GM21423 (cell line): ENCODE data around the gene TRRAP.

Experiments used
- ATAC-seq: cut with Tn5 transposase; IDR thresholded peaks from one replicate; pipeline ENCODE4 v1.9.1; 2021; ENCODE audit warnings: mild to moderate bottlenecking, moderate library complexity; ENCODE audit not compliant: unreplicated experiment

TRRAP gene

GRCh38 chr7:98984126-98984525 is 105.8 kb downstream of the TRRAP start:
- no peak for ATAC-seq

GRCh38 chr7:98985406-98985805 is 107.1 kb downstream of the TRRAP start:
- no peak for ATAC-seq

- ATAC-seq: no peak
These were observed 107.6 kb downstream of the TRRAP start for GRCh38 chr7:98985945-98986344.

- no peak for ATAC-seq
These were observed 110.3 kb downstream of the TRRAP start for GRCh38 chr7:98988641-98989040.

- no peak for ATAC-seq
These were observed 112.0 kb downstream of the TRRAP start for GRCh38 chr7:98990356-98990755.

GRCh38 chr7:98991141-98991540 is 112.8 kb downstream of the TRRAP start:
- ATAC-seq: no peak

GRCh38 chr7:98992076-98992475 is 113.7 kb downstream of the TRRAP start:
- ATAC-seq: no peak

GRCh38 chr7:98993024-98993897 is 114.9 kb downstream of the TRRAP start:
- ATAC-seq: no peak

- no peak for ATAC-seq
These were observed 116.0 kb downstream of the TRRAP start for GRCh38 chr7:98994046-98994944.

- no peak for ATAC-seq
These were observed 116.8 kb downstream of the TRRAP start for GRCh38 chr7:98995111-98995510.

GRCh38 chr7:98995523-98996149 is 117.3 kb downstream of the TRRAP start:
- ATAC-seq: no peak

GRCh38 chr7:98996150-98996552 is 117.8 kb downstream of the TRRAP start:
- peak; percentile 59 for ATAC-seq

GRCh38 chr7:98997846-98998245 is 119.5 kb downstream of the TRRAP start:
- no peak for ATAC-seq

- no peak for ATAC-seq
These were observed 120.7 kb downstream of the TRRAP start for GRCh38 chr7:98998821-98999725.

GRCh38 chr7:99000196-99000903 is 122.0 kb downstream of the TRRAP start:
- ATAC-seq: no peak

GRCh38 chr7:99000904-99001465 is 122.7 kb downstream of the TRRAP start:
- no peak for ATAC-seq

GRCh38 chr7:99001482-99002147 is 123.3 kb downstream of the TRRAP start:
- ATAC-seq: no peak

GRCh38 chr7:99002148-99002826 is 124.0 kb downstream of the TRRAP start:
- ATAC-seq: no peak
